Measurements from ENCODE around the gene ATP2B1. TPM values are rescaled to one million over a fixed set of nuclear protein-coding genes. Genes with fewer than 3 reads are reported as not detected.

ATP2B1 gene
- total RNA-seq, 4 donors from 2014 or later, result 18.0 to 59.8 (median 25.0) TPM

- no peak for TF ChIP-seq POLR2A (IDR thresholded peaks at IDR 0.05)
- TF ChIP-seq CTCF (IDR thresholded peaks at IDR 0.05), result no peak
Measured at GRCh38 chr12:89593233-89593632, 115.4 kb downstream of the ATP2B1 start.

DNA sequence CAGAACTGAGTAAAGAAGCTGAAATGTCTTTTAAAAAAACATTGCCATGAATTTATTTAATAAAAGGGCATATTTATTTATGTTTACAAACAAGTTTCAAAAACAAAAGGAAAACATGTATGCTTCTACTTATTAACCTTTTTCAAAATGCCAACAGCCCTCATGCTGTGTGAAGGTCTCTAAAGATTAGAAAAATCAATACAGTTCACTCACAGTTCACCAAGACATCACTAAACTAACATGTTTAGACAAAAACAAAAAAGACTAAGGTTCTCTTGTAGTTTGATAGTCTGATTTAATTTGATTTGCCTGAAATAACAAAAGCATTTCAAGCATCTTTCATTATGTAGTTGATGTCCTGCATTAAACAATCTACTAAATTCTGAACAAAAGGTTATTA lies 118.9 kb downstream of the ATP2B1 start:
- intact Hi-C loops (cut with DNase I; ENCODE audit: low total_unique reads), result no loop called here
- TF ChIP-seq CTCF (IDR thresholded peaks at IDR 0.05) (no peak), POLR2A (IDR thresholded peaks at IDR 0.05) (no peak)
- DNase-seq (ENCODE audit: low spot score in 2 of 2), result no peak

More at GRCh38 chr12:89593233-89593632, 115.4 kb downstream of the ATP2B1 start:
- H3K4me3 ChIP-seq (ENCODE audit: low read depth, poor library complexity, severe bottlenecking), result no peak overlapping the region
- WGBS, 2 donors, result 91% methylated on average over 4 of the region's 4 CpGs
- no peak for DNase-seq (ENCODE audit: low spot score in 2 of 2)
- intact Hi-C loops (cut with DNase I; ENCODE audit: low total_unique reads), result no loop called here

GRCh38 chr12:89578499-89578898 lies 130.1 kb downstream of the ATP2B1 start:
- TF ChIP-seq POLR2A (IDR thresholded peaks at IDR 0.05) (no peak), CTCF (IDR thresholded peaks at IDR 0.05) (no peak)
- intact Hi-C loops (cut with DNase I; ENCODE audit: low total_unique reads), result no loop called here
- WGBS, 2 donors, result 90 to 97% methylated on average over 2 of the region's 2 CpGs
- H3K4me3 ChIP-seq (ENCODE audit: low read depth, poor library complexity, severe bottlenecking), result no peak overlapping the region
- DNase-seq (ENCODE audit: low spot score in 2 of 2), result no peak

More for the DNA sequence above, 118.9 kb downstream of the ATP2B1 start:
- no peak overlapping the region for H3K4me3 ChIP-seq (ENCODE audit: low read depth, poor library complexity, severe bottlenecking)

DNA sequence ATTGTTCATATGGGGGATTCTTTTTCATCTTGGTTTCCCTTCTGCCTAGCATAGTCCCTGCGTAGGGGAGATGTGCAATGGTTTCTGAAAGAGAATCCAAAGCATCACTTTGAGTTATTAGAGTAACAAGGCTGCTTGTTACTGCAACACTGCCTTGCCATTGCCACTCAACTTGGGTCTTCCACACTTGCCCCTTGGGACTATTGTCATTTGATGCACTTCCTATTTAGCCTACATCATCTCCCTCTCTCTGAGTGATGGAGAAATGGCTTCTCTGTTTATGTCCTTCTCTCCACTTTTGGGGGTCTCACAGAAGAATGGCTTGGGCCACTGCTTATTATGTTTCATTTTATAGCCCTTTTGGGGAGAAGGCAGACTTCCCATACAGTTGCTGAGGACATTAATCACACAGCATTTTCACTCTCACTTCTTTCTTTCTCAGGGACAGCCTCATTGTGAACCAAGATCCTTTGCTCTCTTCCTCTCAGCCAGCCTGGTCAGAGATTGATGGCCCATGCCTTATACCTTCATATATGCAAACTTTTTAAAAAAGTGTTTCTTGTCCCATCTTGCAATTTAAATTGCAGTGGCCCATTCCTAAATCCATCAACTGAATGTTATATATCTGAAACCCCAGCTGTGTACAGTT lies 131.9 kb downstream of the ATP2B1 start:
- DNase-seq (ENCODE audit: low spot score in 2 of 2), result no peak
- no peak overlapping the region for H3K4me3 ChIP-seq (ENCODE audit: low read depth, poor library complexity, severe bottlenecking)
- TF ChIP-seq POLR2A (IDR thresholded peaks at IDR 0.05), result no peak
- no peak for TF ChIP-seq CTCF (IDR thresholded peaks at IDR 0.05)
- 96 to 97% methylated on average over 1 of the region's 1 CpG for WGBS, 2 donors
- intact Hi-C loops (cut with DNase I; ENCODE audit: low total_unique reads), result no loop called here

- WGBS, 2 donors, result 73 to 76% methylated on average over 1 of the region's 1 CpG
- intact Hi-C loops (cut with DNase I; ENCODE audit: low total_unique reads), result no loop called here
Measured at GRCh38 chr12:89575374-89575773, 133.3 kb downstream of the ATP2B1 start.

More at GRCh38 chr12:89575374-89575773, 133.3 kb downstream of the ATP2B1 start:
- no peak for DNase-seq (ENCODE audit: low spot score in 2 of 2)
- H3K4me3 ChIP-seq (ENCODE audit: low read depth, poor library complexity, severe bottlenecking), result no peak overlapping the region
- no peak for TF ChIP-seq CTCF (IDR thresholded peaks at IDR 0.05)
- no peak for TF ChIP-seq POLR2A (IDR thresholded peaks at IDR 0.05)
